AG09309 (cell line): ENCODE results near the gene PCNX4.

Experiments
- DNase-seq: peaks from one replicate; pipeline ENCODE4 v3.0.0-alpha.2; 2010; ENCODE audit warnings: low read depth
- H3K4me3 ChIP-seq: 2 replicates; pipeline ENCODE4 v1.5.1; 2011; ENCODE audit warnings: mild to moderate bottlenecking, low read depth, low read length, moderate library complexity; ENCODE audit not compliant: control insufficient read depth
- TF ChIP-seq, protein P1 (sequence below): IDR thresholded peaks from 2 replicates; pipeline ENCODE4 v1.5.1; 2011; ENCODE audit warnings: mild to moderate bottlenecking, low read depth, low read length, inconsistent platforms; ENCODE audit not compliant: insufficient read depth, control insufficient read depth; ENCODE audit errors: missing control alignments

PCNX4 gene

DNA sequence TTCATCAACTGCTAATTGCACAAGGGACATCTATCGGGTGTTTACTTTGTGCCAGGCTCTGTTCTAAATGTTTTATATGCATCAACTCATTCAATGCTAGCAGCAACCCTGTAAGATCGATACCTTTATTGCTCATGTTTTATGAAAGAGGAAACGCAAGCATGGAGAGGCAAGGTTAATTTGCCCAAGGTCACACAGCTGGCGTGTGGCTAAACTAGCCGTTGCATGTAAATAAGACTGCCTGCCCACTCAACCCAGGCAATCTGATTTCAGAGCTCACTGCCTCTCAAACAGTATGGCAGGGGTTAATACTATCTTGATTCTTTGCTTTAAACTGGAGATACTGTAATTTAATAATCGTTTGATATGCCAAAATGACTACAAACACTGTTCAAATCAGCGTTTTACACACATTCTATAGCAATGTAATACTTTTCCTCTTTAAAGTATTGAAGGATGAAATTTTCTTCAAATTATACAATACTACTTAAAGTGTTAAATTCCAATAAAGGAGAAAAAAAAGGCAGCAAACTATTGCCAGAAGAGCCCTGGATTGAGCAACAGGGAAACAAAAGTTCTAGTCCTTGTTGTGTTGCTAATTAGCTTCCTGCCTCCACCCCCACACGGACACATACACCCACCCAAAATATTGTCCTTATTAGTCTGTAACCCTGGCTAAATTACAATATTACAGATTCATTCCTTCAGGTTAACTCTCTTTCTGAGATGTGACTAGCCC lies 112.5 kb downstream of the PCNX4 start:
- no peak overlapping the region for H3K4me3 ChIP-seq
- TF ChIP-seq, protein P1, sequence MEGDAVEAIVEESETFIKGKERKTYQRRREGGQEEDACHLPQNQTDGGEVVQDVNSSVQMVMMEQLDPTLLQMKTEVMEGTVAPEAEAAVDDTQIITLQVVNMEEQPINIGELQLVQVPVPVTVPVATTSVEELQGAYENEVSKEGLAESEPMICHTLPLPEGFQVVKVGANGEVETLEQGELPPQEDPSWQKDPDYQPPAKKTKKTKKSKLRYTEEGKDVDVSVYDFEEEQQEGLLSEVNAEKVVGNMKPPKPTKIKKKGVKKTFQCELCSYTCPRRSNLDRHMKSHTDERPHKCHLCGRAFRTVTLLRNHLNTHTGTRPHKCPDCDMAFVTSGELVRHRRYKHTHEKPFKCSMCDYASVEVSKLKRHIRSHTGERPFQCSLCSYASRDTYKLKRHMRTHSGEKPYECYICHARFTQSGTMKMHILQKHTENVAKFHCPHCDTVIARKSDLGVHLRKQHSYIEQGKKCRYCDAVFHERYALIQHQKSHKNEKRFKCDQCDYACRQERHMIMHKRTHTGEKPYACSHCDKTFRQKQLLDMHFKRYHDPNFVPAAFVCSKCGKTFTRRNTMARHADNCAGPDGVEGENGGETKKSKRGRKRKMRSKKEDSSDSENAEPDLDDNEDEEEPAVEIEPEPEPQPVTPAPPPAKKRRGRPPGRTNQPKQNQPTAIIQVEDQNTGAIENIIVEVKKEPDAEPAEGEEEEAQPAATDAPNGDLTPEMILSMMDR: no peak
- no peak for DNase-seq

DNA sequence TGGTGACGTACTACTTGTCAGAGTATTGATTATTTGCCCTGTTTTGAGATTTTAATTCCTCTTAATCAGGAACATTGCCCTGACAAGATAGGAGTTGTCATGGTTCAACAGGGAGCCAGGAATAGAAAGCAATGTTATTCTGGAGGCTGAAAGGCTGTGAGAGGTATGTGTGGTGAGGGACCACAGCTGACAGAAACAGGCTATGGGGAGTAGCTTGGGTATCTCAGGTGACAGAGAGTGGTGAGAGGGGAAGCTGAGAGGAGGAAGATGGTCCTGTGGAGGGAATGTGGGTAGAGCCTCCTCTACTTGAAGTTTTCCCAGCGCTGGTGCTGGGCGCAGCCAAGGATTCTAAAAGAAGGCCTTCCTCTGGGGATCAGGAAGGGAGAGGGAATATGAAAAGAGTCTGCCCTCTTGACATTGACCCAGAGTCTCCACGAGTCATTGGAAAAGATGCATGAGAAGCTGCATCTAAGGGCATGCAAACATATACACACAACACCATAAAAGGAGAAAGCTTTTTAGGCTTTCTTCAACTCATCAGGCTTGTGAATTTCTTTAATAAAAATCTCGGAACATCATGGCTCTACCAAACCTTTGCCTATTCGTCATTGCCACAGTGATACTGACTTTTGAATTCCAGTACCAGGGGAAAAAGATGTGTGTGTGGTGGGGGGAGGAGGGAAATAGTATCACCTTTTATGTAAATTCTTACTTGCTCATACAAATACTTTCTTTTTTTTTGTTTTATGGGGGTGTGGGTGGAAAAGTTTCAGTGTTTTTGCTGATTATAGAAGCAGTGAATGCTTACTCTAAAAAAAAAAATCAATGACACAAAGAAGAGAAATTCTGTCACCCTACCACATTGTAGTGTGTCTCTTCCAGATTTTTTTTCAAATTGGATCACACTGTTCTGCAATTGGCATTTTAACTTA lies 113.4 kb downstream of the PCNX4 start:
- TF ChIP-seq, protein P1: no peak
- no peak overlapping the region for H3K4me3 ChIP-seq
- no peak for DNase-seq

DNA sequence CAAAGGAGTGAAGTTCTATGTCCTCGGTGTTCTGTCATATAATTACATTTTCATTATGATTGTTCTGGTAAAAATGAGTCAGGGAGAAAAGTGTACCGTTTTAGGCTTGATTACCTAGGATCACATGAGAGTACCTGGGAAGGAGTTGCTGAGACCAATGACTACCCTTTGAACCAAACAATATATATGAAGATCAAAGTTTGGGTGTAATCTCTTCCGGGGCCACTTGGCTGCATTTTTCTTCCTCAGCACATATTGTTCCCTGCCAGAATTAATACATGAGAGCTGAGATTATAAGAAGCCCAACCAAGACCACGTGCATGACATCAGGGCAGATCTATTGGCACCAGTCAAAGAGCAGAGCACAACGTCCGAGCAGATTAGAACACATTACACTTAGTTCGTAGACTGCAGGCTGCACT lies 114.5 kb downstream of the PCNX4 start:
- DNase-seq: no peak
- TF ChIP-seq, protein P1: no peak
- H3K4me3 ChIP-seq: no peak overlapping the region

DNA sequence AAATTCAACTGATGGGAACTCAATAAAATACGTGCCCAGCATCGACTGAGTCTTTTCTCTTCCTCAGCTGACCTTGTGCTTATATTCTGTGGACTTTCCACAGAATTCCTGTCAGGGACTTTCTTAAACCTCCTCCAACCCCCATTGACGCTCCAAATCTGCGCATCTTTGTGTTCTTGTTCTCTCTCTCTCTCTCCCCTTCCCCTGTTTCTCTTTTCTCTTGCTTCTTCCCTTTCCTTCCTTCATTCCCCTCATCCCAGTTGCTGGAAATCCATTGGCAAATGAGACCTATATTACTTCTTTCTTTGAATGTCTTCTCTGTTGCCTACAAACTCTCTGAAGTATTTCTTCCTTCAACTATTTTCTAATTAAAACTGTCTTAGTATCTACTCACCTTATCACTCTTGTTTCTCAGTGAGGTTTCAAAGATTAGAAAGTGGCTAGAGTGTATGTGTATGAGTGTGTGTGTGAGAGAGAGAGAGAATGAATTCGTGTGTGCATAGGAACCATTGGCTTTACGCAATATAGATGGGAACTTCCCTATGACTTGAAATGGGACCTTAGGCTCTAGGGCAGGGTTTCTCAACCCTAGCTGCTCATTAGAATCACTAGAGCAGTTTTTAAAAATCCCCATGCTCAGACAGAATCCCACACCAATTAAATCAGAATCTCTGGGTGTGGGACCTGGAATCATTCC lies 115.3 kb downstream of the PCNX4 start:
- no peak overlapping the region for H3K4me3 ChIP-seq
- no peak for DNase-seq
- TF ChIP-seq, protein P1: no peak

DNA sequence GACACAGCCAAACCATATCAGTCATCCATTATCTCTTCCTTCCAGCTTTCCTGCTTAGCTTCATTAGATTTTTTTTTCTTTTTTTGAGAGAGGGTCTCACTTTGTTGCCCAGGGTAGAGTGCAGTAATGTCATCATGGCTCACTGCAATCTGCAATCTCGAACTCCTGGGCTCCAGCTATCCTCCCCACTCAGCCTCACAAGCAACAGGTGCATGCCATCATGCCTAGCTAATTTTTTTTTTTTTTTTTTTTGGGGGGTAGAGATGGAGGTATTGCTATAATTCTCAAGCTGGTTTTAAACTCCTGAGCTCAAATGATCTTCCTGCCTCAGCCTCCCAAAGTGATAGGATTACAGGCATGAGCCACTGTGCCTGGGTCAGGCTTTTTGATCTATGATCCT lies 119.0 kb downstream of the PCNX4 start:
- no peak overlapping the region for H3K4me3 ChIP-seq
- TF ChIP-seq, protein P1: no peak
- no peak for DNase-seq

DNA sequence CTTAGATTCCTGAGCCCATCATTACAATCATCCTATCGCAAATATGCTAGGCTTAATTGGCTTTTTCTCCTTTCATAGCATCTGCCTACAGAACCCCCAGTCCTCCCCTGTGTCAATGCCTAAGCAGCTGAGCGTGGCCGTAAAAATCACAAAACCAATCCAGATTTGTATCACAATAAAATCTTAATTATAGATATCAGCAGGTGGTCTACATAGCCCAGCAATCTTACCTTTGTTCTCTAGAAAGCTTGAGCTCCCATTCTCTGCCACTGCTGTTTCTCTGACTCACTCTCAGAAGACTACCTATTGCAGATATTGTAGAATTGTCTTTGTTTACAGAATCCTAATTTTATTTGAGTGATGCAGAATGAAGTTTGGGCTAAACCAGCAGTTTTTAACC lies 119.4 kb downstream of the PCNX4 start:
- H3K4me3 ChIP-seq: no peak overlapping the region
- TF ChIP-seq, protein P1: no peak
- no peak for DNase-seq
